K562 (cell line): ENCODE measurements around the gene RELA. TPM values are rescaled to one million over a fixed set of nuclear protein-coding genes. Genes with fewer than 3 reads are reported as not detected.

Source experiments
- ATAC-seq: fragments of 200-7000 bp; cut with Tn5 transposase; 3 replicates; pipeline ENCODE4 v1.9.1; 2020; ENCODE audit warnings: moderate library complexity
- BruUV-seq: library from RNA; stranded (reverse); fragments of 400-500 nt; replicated peaks from 2 replicates; lab custom pipeline; 2021; lab: Mats Ljungman, UMichigan
- CTCF ChIA-PET: fragments of 300-600 bp; formaldehyde crosslinking; extraction: SDS; loops from one replicate; lab custom pipeline; 2021; ENCODE audit warnings: low intra/inter-chr PET ratio; lab: Yijun Ruan, JAX
- POLR2A ChIA-PET: fragments of 300-600, 350-650 bp; sonication (Branson Sonifier 250); formaldehyde crosslinking; extraction: SDS; loops from one replicate; lab custom pipeline; 2021; ENCODE audit warnings: antibody characterized with exemption, inconsistent platforms; lab: Yijun Ruan, JAX
- DNase-seq, 4 experiments: peaks; one replicate each; pipeline versions ENCODE4 v3.0.0 to v3.0.0-alpha.2; 2011 to 2018; ENCODE audit warnings: low spot score in 3 of 4, mixed read lengths in 3 of 4; ENCODE audit errors: extremely low read depth in 1 of 4
- FAIRE-seq: peaks from 2 replicates; lab custom pipeline; 2011; peaks lifted over from hg19 to GRCh38; lab: Jason Lieb, UNC
- H2AFZ ChIP-seq: 2 replicates; pipeline ENCODE4 v1.6.0; 2011; ENCODE audit warnings: low read depth, low read length, control low read depth, inconsistent platforms
- H3K27ac ChIP-seq: fragments of 200-600 bp; 3 replicates; pipeline ENCODE4 v1.8.0; 2011; ENCODE audit warnings: low read depth, mild to moderate bottlenecking, control low read depth, inconsistent platforms, low read length, moderate library complexity, mixed read lengths; ENCODE audit errors: extremely low read depth
- H3K27me3 ChIP-seq, 2 experiments: fragments of 300-600 bp in 1 of 2; 2 replicates in 1 of 2; 3 replicates in 1 of 2; pipeline versions ENCODE4 v1.6.0 to v1.8.0; 2011; ENCODE audit warnings: inconsistent platforms in 2 of 2, low read length in 2 of 2, mild to moderate bottlenecking in 1 of 2, mixed read lengths in 1 of 2, moderate library complexity in 1 of 2; ENCODE audit not compliant: control insufficient read depth in 2 of 2, insufficient read depth in 2 of 2
- H3K36me3 ChIP-seq: fragments of 300-600 bp; 3 replicates; pipeline ENCODE4 v1.8.0; 2011; ENCODE audit warnings: mild to moderate bottlenecking, low read length, inconsistent platforms; ENCODE audit not compliant: control insufficient read depth, insufficient read depth
- H3K4me1 ChIP-seq, 2 experiments: fragments of 200-600 bp in 1 of 2; replicated peaks in 1 of 2; 2 replicates in 1 of 2; 3 replicates in 1 of 2; pipeline versions ENCODE4 v1.5.1 to v1.8.0; 2011; ENCODE audit warnings: inconsistent platforms in 2 of 2, low read length in 2 of 2, mild to moderate bottlenecking in 1 of 2, mixed read lengths in 1 of 2, moderate library complexity in 1 of 2; ENCODE audit not compliant: control insufficient read depth in 2 of 2, insufficient read depth in 2 of 2
- H3K4me2 ChIP-seq: 2 replicates; pipeline ENCODE4 v1.6.1; 2011; ENCODE audit warnings: low read length, control low read depth, inconsistent platforms, mixed read lengths; ENCODE audit not compliant: insufficient read depth
- H3K4me3 ChIP-seq: fragments of 200-600 bp; sonication (generic), shearing (Covaris generic); 2 replicates; pipeline ENCODE4 v1.5.1; 2016; ENCODE audit warnings: control low read depth, inconsistent platforms
- H3K79me2 ChIP-seq: fragments of 200-600 bp; 3 replicates; pipeline ENCODE4 v1.8.0; 2011; ENCODE audit warnings: low read length, inconsistent platforms; ENCODE audit not compliant: control insufficient read depth, insufficient read depth
- H3K9ac ChIP-seq, 2 experiments: 2 replicates each; pipeline versions ENCODE4 v1.6.0 to v1.6.1; 2011; ENCODE audit warnings: low read depth in 2 of 2, low read length in 2 of 2, control low read depth in 1 of 2, inconsistent platforms in 1 of 2, mild to moderate bottlenecking in 1 of 2, mixed read lengths in 1 of 2; ENCODE audit not compliant: insufficient read depth in 1 of 2
- H3K9me1 ChIP-seq: one replicate; pipeline ENCODE4 v1.6.0; 2011; ENCODE audit warnings: inconsistent platforms, mild to moderate bottlenecking, low read length, moderate library complexity; ENCODE audit not compliant: control insufficient read depth, insufficient read depth
- H3K9me3 ChIP-seq: replicated peaks from 2 replicates; pipeline ENCODE4 v1.5.1; 2011; ENCODE audit warnings: low read depth, low read length, inconsistent platforms; ENCODE audit not compliant: control insufficient read depth, insufficient read depth
- H4K20me1 ChIP-seq: replicated peaks from 2 replicates; pipeline ENCODE4 v1.6.1; 2011; ENCODE audit warnings: low read length, inconsistent platforms, mixed read lengths; ENCODE audit not compliant: control insufficient read depth, insufficient read depth
- LEF1 ChIP-seq: fragments of 450-650 bp; IDR thresholded peaks from 2 replicates; pipeline ENCODE4 v1.6.1; 2016; ENCODE audit warnings: mild to moderate bottlenecking
- MTA1 ChIP-seq: fragments of 450-650 bp; IDR thresholded peaks from 2 replicates; pipeline ENCODE4 v1.6.1; 2017; ENCODE audit warnings: borderline replicate concordance
- MTF1 ChIP-seq: fragments of 250-450 bp; sonication (Bioruptor Pico); IDR thresholded peaks from 2 replicates; pipeline ENCODE4 v1.9.0; 2021; ENCODE audit warnings: moderate library complexity, mild to moderate bottlenecking, inconsistent platforms, borderline replicate concordance
- SAP30 ChIP-seq: fragments of 200-600 bp; sonication (generic); IDR thresholded peaks from 2 replicates; pipeline ENCODE4 v1.6.1; 2012; ENCODE audit warnings: borderline replicate concordance, low read depth, mild to moderate bottlenecking, moderate library complexity, low read length, control low read depth, inconsistent platforms; ENCODE audit not compliant: insufficient read depth, poor library complexity, severe bottlenecking
- ZNF134 ChIP-seq: fragments of 250-450 bp; sonication (Bioruptor Pico); conservative IDR thresholded peaks from 2 replicates; pipeline ENCODE4 v1.4.0; 2020
- ZNF696 ChIP-seq: fragments of 250-450 bp; sonication (Bioruptor Pico); conservative IDR thresholded peaks from 2 replicates; pipeline ENCODE4 v1.4.0; 2020; ENCODE audit warnings: mild to moderate bottlenecking, moderate library complexity
- WGBS: fragments of 100-300 bp; shearing (Covaris generic); methylation state at CpG from one replicate; pipeline ENCODE4 v1.1.6; 2016; ENCODE audit warnings: low coverage, mixed read lengths; ENCODE audit not compliant: insufficient coverage; ENCODE audit errors: missing lambda C conversion rate; 5-methylcytosine and 5-hydroxymethylcytosine counted together
- in situ Hi-C: fragments of 300-500 bp; cut with MboI; formaldehyde crosslinking; loops from 4 replicates; pipeline ENCODE4 v1.15.0; 2018; ENCODE audit warnings: inconsistent platforms, mixed read lengths
- intact Hi-C: fragments of 100-400 bp; cut with micrococcal nuclease; formaldehyde crosslinking; loops from 2 replicates; pipeline ENCODE4 v1.14.2; 2022
- polyA plus RNA-seq, 8 experiments: library from polyadenylated mRNA; depleted of rRNA in 4 of 8; stranded (reverse) in 5 of 8; unstranded in 3 of 8; fragments of >200 nt; fragmentation: Nextera tagmentation in 2 of 8; fragmentation: Illumina TruSeq in 1 of 8; extraction: Ambion mirVana in 2 of 8; extraction: Trizol in 1 of 8; gene quantifications; 2 replicates each; pipeline versions ENCODE4 v1.2.1 to v1.2.3, GENCODE V29; 2011 to 2014; ENCODE audit warnings: inconsistent platforms in 1 of 8, missing spikeins in 1 of 8
- total RNA-seq, 7 experiments: library from RNA; depleted of rRNA in 6 of 7; stranded (reverse); fragments of >200 nt in 6 of 7; fragmentation: Illumina TruSeq in 2 of 7; extraction: Trizol in 2 of 7; gene quantifications; 2 replicates each; pipeline versions ENCODE4 v1.2.1 to v1.2.3, GENCODE V29; 2011 to 2021; ENCODE audit warnings: low replicate concordance in 1 of 7
- TF ChIP-seq, protein P1 (sequence below): fragments of 450-650 bp; IDR thresholded peaks from 2 replicates; pipeline ENCODE4 v1.6.1; 2016; ENCODE audit warnings: antibody characterized with exemption
- TF ChIP-seq, protein P2 (sequence below): fragments of 450-650 bp; IDR thresholded peaks from 2 replicates; pipeline ENCODE4 v1.6.1; 2017; ENCODE audit warnings: antibody characterized with exemption
- TF ChIP-seq, protein P3 (sequence below): fragments of 200-800 bp; sonication (Bioruptor generic); IDR thresholded peaks from 2 replicates; pipeline ENCODE4 v1.6.1; 2016; ENCODE audit warnings: missing genetic modification characterization, missing compliant biosample characterization

RELA gene
- total and polyA plus RNA-seq, 9 of the 15 experiments (the other 6 are each of a cell fraction or from before 2014, with no cell fraction given): 6.0 to 67.4 (median 20.6) TPM

DNA sequence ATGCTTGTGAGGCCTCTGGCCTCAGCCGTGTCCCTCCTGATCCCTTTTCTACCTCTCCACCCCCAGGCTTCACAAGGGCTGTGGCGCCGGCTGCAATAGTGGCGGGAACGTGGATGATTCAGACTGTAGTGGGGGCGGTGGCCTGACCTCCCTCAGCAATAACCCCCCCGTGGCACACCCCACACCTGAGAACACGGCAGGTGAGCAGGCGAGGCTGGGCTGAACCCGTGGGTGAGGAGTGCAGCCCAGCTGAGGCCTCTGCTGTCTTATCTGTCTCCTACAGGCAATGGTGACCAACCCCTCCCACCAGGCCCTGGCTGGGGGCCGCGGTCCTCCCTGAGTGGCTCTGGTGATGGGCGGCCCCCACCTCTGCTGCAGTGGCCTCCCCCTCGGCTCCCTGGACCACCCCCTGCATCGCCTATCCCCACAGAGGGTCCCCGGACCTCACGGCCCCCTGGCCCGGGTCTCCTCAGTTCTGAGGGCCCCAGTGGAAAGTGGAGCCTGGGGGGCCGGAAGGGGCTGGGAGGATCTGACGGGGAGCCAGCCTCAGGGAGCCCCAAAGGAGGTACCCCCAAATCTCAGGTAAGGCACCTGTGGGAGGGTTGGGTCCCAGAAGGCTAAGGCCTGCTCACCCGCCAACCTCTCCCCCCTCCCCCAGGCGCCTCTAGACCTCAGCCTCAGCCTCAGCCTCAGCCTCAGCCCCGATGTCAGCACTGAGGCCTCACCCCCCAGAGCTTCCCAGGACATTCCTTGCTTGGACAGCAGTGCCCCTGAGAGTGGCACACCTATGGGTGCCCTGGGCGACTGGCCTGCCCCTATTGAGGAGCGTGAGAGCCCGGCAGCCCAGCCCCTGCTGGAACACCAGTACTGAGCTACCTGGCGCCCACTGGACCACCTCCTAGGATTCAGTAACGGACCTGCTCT, 26.3 kb downstream of the RELA start:
- Histone ChIP-seq H2AFZ (no peak overlapping the region), H3K9me3 (no peaks in the 10 kb centered on the region), H3K9ac (peak overlapping the region; percentile 3 to 72; a peak in 3 of 4 replicates), H3K27ac (peak overlapping the region; percentile 93), H3K4me2 (peak overlapping the region; percentile 40; the same call in 1 of the 2 replicates), H4K20me1 (peaks cover 3% of the 10 kb centered on the region; the same call in 1 of the 2 replicates), H3K4me3 (no peak overlapping the region), H3K9me1 (peaks cover 3% of the 10 kb centered on the region), H3K79me2 (peaks cover 20% of the 10 kb centered on the region), H3K4me1 (peaks cover 30 to 82% of the 10 kb centered on the region in 2 experiments), H3K27me3 (no peaks in the 10 kb centered on the region), H3K36me3 (peaks cover 68% of the 10 kb centered on the region; the same call in 2 of the 3 replicates)
- FAIRE-seq (peak; percentile 89), DNase-seq (peak; percentile 71 to 92 (median 80)), ATAC-seq (peak; percentile 79)
- in situ Hi-C loops: no loop called here
- no TSS peak for BruUV-seq
- CTCF ChIA-PET: no interaction called here
- WGBS: 39% methylated on average over 19 of the region's 28 CpGs
- intact Hi-C loops: loop anchor here (2.0 to 5.0 kb wide), 3 partner anchors 22 to 180 kb away; partner anchors contain the start of genes MAP3K11 and PCNX3
- POLR2A ChIA-PET: interaction anchor here (0.7 to 1.5 kb wide), 4 partner anchors 15 to 137 kb away, joined by 3 to 7 read pairs (median 4); partner anchors contain the start of gene MALAT1
- TF ChIP-seq ZNF696 (CRISPR knock-in tag) (no peak), LEF1 (peak; percentile 31; the same call in 1 of the 2 replicates), SAP30 (peak; percentile 20), MTF1 (CRISPR knock-in tag) (no peak), MTA1 (peak; percentile 38; the same call in 1 of the 2 replicates), ZNF134 (CRISPR knock-in tag) (no peak)
- TF ChIP-seq, protein P1, sequence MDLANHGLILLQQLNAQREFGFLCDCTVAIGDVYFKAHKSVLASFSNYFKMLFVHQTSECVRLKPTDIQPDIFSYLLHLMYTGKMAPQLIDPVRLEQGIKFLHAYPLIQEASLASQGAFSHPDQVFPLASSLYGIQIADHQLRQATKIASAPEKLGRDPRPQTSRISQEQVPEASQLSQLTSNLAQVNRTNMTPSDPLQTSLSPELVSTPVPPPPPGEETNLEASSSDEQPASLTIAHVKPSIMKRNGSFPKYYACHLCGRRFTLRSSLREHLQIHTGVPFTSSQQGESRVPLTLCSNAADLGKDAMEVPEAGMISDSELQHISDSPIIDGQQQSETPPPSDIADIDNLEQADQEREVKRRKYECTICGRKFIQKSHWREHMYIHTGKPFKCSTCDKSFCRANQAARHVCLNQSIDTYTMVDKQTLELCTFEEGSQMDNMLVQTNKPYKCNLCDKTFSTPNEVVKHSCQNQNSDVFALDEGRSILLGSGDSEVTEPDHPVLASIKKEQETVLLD: peak; percentile 86; the same call in 1 of the 2 replicates
- TF ChIP-seq, protein P2, sequence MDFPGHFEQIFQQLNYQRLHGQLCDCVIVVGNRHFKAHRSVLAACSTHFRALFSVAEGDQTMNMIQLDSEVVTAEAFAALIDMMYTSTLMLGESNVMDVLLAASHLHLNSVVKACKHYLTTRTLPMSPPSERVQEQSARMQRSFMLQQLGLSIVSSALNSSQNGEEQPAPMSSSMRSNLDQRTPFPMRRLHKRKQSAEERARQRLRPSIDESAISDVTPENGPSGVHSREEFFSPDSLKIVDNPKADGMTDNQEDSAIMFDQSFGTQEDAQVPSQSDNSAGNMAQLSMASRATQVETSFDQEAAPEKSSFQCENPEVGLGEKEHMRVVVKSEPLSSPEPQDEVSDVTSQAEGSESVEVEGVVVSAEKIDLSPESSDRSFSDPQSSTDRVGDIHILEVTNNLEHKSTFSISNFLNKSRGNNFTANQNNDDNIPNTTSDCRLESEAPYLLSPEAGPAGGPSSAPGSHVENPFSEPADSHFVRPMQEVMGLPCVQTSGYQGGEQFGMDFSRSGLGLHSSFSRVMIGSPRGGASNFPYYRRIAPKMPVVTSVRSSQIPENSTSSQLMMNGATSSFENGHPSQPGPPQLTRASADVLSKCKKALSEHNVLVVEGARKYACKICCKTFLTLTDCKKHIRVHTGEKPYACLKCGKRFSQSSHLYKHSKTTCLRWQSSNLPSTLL: no peak
- TF ChIP-seq, protein P3, sequence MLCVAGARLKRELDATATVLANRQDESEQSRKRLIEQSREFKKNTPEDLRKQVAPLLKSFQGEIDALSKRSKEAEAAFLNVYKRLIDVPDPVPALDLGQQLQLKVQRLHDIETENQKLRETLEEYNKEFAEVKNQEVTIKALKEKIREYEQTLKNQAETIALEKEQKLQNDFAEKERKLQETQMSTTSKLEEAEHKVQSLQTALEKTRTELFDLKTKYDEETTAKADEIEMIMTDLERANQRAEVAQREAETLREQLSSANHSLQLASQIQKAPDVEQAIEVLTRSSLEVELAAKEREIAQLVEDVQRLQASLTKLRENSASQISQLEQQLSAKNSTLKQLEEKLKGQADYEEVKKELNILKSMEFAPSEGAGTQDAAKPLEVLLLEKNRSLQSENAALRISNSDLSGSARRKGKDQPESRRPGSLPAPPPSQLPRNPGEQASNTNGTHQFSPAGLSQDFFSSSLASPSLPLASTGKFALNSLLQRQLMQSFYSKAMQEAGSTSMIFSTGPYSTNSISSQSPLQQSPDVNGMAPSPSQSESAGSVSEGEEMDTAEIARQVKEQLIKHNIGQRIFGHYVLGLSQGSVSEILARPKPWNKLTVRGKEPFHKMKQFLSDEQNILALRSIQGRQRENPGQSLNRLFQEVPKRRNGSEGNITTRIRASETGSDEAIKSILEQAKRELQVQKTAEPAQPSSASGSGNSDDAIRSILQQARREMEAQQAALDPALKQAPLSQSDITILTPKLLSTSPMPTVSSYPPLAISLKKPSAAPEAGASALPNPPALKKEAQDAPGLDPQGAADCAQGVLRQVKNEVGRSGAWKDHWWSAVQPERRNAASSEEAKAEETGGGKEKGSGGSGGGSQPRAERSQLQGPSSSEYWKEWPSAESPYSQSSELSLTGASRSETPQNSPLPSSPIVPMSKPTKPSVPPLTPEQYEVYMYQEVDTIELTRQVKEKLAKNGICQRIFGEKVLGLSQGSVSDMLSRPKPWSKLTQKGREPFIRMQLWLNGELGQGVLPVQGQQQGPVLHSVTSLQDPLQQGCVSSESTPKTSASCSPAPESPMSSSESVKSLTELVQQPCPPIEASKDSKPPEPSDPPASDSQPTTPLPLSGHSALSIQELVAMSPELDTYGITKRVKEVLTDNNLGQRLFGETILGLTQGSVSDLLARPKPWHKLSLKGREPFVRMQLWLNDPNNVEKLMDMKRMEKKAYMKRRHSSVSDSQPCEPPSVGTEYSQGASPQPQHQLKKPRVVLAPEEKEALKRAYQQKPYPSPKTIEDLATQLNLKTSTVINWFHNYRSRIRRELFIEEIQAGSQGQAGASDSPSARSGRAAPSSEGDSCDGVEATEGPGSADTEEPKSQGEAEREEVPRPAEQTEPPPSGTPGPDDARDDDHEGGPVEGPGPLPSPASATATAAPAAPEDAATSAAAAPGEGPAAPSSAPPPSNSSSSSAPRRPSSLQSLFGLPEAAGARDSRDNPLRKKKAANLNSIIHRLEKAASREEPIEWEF (CRISPR knock-in tag): no peak
